Tibial artery (tissue), 4 donors: ENCODE results near the gene PMS2.
A peak's percentile ranks its signal among the peaks of the same experiment; 100 is the strongest.
"Not testable (repeated sequence)": the region's sequence is repeated elsewhere in the genome, so short reads cannot be mapped to it uniquely, and the experiment has no call there.

Source experiments
- DNase-seq, 2 donors: peaks; one replicate each; pipeline ENCODE4 v3.0.0-alpha.2; 2019
- H3K27ac ChIP-seq, 2 donors: fragments of 200-600 bp; sonication (generic) in 1 of 2; 1 replicate in 1 of 2; 2 replicates in 1 of 2; pipeline ENCODE4 v1.5.1; 2018 to 2019; ENCODE audit warnings: mild to moderate bottlenecking in 1 of 2
- H3K27me3 ChIP-seq, 2 donors: fragments of 200-600 bp; sonication (generic) in 1 of 2; one replicate each; pipeline versions ENCODE4 v1.5.1 to v1.6.0; 2016 to 2019
- H3K36me3 ChIP-seq, 3 donors: fragments of 200-600 bp; sonication (generic) in 2 of 3; one replicate each; pipeline ENCODE4 v1.5.1; 2016 to 2019; ENCODE audit warnings: mild to moderate bottlenecking in 2 of 3
- H3K4me1 ChIP-seq, 4 donors: fragments of 200-600 bp; sonication (generic) in 2 of 4; 1 replicate in 3 of 4; 2 replicates in 1 of 4; pipeline ENCODE4 v1.5.1; 2016 to 2019
- H3K4me3 ChIP-seq, 2 donors: fragments of 200-600 bp; sonication (generic) in 1 of 2; 1 replicate in 1 of 2; 2 replicates in 1 of 2; pipeline ENCODE4 v1.5.1; 2018 to 2019; ENCODE audit warnings: mild to moderate bottlenecking in 2 of 2
- H3K9me3 ChIP-seq, 3 donors: fragments of 200-600 bp; sonication (generic) in 1 of 3; one replicate each; pipeline ENCODE4 v1.5.1; 2016 to 2019
- intact Hi-C: fragments of 100-400 bp; cut with DNase I; formaldehyde crosslinking; loops from one replicate; pipeline ENCODE4 v1.15.0; 2023; ENCODE audit warnings: low total_unique reads
- TF ChIP-seq, protein P1 (sequence below), 2 experiments: fragments of 200-600 bp in 1 of 2; fragments of 450-650 bp in 1 of 2; IDR thresholded peaks; one replicate each; pipeline ENCODE4 v1.5.1; 2017 to 2019; ENCODE audit warnings: antibody characterized with exemption in 2 of 2, mild to moderate bottlenecking in 1 of 2, moderate library complexity in 1 of 2

Gene PMS2

DNA sequence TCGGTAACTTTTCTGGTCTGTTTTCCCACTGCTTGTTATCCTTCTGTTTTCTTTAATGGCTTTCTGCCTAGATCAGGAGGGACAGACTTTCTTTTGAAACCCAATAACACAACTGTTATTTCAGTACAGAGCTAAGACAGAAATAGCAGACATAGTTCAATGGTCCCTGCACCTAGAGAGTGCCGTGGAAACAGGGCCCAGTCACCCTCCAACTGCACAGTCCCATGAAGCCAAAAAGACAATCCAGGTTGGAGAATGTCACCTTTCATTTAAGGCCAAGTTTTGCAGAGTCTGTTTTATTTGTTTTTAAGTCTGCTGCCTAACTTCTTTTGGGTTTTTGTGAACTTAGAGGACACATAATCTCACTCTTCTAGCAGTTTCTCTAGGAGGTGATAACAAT is 2.7 kb upstream of the PMS2 start:
- Histone ChIP-seq H3K36me3 (peaks cover 9 to 24% (median 16%) of the 10 kb centered on the region in 3 donors), H3K27me3 (no peaks in the 10 kb centered on the region), H3K4me1 (peaks cover 0 to 31% (median 10%) of the 10 kb centered on the region in 4 donors), H3K27ac (no peak overlapping the region), H3K9me3 (no peaks in the 10 kb centered on the region), H3K4me3 (no peak overlapping the region)
- intact Hi-C loops, result no loop called here
- TF ChIP-seq, protein P1, sequence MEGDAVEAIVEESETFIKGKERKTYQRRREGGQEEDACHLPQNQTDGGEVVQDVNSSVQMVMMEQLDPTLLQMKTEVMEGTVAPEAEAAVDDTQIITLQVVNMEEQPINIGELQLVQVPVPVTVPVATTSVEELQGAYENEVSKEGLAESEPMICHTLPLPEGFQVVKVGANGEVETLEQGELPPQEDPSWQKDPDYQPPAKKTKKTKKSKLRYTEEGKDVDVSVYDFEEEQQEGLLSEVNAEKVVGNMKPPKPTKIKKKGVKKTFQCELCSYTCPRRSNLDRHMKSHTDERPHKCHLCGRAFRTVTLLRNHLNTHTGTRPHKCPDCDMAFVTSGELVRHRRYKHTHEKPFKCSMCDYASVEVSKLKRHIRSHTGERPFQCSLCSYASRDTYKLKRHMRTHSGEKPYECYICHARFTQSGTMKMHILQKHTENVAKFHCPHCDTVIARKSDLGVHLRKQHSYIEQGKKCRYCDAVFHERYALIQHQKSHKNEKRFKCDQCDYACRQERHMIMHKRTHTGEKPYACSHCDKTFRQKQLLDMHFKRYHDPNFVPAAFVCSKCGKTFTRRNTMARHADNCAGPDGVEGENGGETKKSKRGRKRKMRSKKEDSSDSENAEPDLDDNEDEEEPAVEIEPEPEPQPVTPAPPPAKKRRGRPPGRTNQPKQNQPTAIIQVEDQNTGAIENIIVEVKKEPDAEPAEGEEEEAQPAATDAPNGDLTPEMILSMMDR (IDR thresholded peaks at IDR 0.05), result no peak
- DNase-seq, result no peak

DNA sequence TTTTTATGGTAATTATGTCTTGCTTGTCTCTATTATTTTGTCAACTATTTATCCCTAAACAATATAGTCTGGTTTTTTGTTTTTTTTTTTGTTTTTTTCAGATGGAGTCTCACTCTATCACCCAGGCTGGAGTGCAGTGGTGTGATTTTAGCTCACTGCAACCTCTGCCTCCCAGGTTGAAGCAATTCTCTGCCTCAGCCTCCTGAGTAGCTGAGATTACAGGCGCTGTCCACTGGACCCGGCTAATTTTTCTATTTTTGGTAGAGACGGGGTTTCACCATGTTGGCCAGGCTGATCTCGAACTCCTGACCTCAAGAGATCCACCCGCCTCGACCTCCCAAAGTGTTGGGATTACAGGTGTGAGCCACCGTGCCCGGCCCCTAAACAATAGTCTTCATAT is 1.5 kb upstream of the PMS2 start:
- DNase-seq, H3K27me3 ChIP-seq, intact Hi-C loops, H3K9me3 ChIP-seq: not testable (repeated sequence)
- Histone ChIP-seq H3K27ac (peak overlapping the region in 1 of 2 donors; percentile 91), H3K4me3 (peak overlapping the region in 1 of 2 donors; percentile 93), H3K4me1 (peaks cover 0 to 25% (median 9%) of the 10 kb centered on the region in 4 donors), H3K36me3 (peaks cover 4 to 13% (median 6%) of the 10 kb centered on the region in 3 donors)

DNA sequence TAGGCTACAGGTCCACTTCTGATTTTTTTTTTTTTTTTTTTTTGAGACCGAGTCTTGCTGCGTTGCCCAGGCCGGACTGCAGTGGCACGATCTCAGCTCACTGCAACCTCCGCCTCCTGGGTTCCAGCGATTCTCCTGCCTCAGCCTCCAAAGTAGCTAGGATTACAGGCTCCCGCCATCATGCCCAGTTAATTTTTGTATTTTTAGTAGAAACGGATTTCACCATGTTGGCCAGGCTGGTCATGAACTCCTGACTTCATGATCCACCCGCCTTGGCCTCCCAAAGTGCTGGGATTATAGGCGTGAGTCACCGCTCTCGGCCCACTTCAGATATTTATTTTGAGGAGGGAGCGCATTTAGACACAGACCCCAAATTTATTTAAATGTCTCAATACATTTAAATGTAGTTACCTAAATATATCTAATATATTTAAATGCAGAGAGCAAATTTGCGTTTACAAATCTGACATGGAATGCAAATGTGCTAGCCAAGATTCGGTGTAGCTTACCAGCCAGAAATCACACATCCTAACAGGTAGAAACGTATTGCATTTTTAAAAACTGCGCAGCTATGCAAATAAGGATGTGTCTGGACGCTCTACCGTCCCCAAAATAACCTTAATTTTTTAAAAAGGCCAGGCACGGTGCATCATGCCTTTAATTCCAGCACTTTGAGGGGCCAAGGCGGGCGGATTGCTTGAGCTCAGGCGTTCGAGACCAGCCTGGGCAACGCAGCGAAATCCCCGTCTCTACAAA is 836 bp downstream of the PMS2 start:
- intact Hi-C loops, H3K9me3 ChIP-seq, DNase-seq, H3K27me3 ChIP-seq: not testable (repeated sequence)
- H3K36me3 ChIP-seq, result peaks cover 0 to 20% (median under 1%) of the 10 kb centered on the region in 3 donors
- H3K4me3 ChIP-seq, result peak overlapping the region; percentile 86 to 93
- peaks cover 0 to 24% (median 9%) of the 10 kb centered on the region in 4 donors for H3K4me1 ChIP-seq
- peak overlapping the region; percentile 74 to 91 for H3K27ac ChIP-seq

DNA sequence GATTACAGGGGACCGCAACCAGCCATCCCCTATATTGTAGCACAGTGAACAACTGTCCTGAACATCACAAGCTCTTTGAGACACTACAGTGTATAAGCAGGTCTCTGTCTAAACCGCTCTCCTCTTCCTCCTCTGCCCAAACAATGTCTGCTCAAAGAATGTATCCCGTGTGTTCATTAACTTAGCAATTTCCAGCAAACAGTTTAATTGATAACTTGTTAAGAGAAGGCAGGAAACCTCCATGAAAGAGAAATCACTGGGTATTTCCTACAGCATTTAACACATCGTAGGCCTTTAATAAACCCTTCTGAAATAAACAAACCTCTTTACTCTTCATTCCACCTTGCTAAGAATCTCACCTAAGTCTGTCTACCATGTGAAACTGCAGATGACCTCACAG is 1.5 kb downstream of the PMS2 start:
- Histone ChIP-seq H3K27ac (no peak overlapping the region), H3K4me3 (no peak overlapping the region), H3K36me3 (peaks cover 0 to 20% (median 6%) of the 10 kb centered on the region in 3 donors), H3K27me3 (no peaks in the 10 kb centered on the region), H3K9me3 (no peaks in the 10 kb centered on the region), H3K4me1 (peaks cover 0 to 24% (median 9%) of the 10 kb centered on the region in 4 donors)
- TF ChIP-seq, protein P1 (IDR thresholded peaks at IDR 0.05), result no peak
- intact Hi-C loops, result no loop called here
- DNase-seq, result no peak

DNA sequence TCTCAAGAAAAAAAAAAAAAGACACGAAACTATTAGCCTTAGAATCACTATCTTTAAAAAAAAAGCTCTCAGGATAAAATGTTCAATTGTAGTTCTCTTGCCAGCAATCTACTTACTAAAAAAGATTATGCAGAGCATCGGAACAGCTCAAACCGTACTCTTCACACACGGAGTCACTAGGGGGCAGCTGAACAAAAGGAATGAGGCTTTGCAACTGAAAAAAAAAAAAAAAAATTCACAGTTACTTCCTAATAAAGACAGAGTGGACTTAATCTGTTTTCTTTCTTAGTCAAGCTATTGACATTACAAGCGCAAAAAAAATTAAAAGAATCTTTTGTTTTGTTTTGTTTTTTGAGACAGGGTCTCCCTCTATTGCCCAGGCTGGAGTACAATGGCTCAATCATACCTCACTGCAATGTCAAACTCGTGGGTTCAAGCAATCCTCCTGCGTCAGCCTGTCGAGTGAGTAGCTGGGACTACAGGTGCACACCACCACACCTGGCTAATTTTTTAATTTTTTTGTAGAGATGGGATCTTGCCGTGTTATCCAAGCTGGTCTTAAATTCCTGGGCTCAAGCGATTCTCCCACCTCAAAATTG is 11.5 kb downstream of the PMS2 start:
- peaks cover 22 to 75% (median 55%) of the 10 kb centered on the region in 3 donors for H3K36me3 ChIP-seq
- DNase-seq, result peak in 1 of 2 donors; percentile 47

DNA sequence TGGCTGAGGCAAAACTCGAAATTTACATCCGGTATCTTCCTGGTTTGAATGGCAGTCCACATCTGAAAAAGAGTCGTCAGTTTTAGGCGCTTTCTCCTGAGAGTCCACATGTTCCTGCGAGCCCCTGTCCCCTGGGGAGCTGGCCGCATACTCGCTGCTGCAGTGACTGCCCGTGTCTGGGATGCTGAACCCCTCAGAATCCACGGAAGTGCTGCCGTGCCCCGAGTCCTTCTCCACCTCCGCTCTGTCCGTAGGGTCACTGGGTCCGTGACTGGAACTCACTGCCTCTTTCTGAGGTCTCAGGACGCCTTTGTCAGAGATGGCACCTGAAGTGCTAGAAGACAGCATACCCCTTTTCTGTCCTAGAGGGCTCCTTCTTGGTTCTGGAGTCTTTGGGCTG is 21.8 kb downstream of the PMS2 start:
- H3K27me3 ChIP-seq, DNase-seq, H3K27ac ChIP-seq, H3K4me1 ChIP-seq, intact Hi-C loops, H3K4me3 ChIP-seq, H3K9me3 ChIP-seq: not testable (repeated sequence)
- peaks cover 32 to 61% (median 32%) of the 10 kb centered on the region in 3 donors for H3K36me3 ChIP-seq

More for the DNA sequence above, 11.5 kb downstream of the PMS2 start:
- H3K4me3 ChIP-seq, result no peak overlapping the region
- TF ChIP-seq, protein P1 (IDR thresholded peaks at IDR 0.05), result peak; percentile 55 to 64
- intact Hi-C loops, result loop anchor here (10.0 kb wide), 1 partner anchor 327 kb away; no protein-coding TSS in a partner anchor
- H3K27me3 ChIP-seq, result no peaks in the 10 kb centered on the region
- no peaks in the 10 kb centered on the region for H3K9me3 ChIP-seq
- H3K27ac ChIP-seq, result peak overlapping the region in 1 of 2 donors; percentile 38
- H3K4me1 ChIP-seq, result peaks cover 0 to 4% (median 0%) of the 10 kb centered on the region in 4 donors

DNA sequence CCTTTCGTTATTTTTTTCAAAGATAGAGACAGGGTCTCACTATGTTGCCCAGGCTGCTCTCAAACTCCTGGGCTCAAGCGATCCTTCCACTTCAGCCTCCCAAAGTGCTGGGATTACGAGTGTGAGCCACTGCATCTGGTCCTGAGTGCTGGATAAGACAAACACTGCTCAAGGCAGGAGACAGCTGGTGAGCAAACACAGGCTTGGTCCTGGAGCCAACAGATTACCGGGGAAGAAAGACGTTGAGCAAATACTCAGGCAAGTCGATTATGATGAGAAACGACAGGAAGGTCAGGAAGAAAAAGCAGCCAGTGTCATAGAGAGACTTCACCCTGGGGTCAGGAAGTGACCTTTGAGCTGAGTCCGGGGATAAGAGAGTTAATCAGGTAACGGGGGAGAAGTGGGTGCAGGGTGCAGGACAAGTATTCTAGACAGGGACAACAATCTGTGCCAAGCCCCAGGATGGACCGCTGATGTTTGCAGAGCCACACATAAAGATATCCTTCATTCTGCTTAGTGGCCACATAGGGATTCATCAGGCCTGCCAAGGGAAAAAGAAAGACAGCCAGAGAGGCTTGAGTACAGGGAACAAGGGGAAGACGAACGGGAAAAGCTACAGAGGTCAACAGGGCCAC is 29.1 kb downstream of the PMS2 start:
- H3K4me3 ChIP-seq, DNase-seq, H3K9me3 ChIP-seq, H3K27ac ChIP-seq, intact Hi-C loops, H3K27me3 ChIP-seq, H3K4me1 ChIP-seq: not testable (repeated sequence)
- H3K36me3 ChIP-seq, result peaks cover 0 to 18% (median 5%) of the 10 kb centered on the region in 3 donors

DNA sequence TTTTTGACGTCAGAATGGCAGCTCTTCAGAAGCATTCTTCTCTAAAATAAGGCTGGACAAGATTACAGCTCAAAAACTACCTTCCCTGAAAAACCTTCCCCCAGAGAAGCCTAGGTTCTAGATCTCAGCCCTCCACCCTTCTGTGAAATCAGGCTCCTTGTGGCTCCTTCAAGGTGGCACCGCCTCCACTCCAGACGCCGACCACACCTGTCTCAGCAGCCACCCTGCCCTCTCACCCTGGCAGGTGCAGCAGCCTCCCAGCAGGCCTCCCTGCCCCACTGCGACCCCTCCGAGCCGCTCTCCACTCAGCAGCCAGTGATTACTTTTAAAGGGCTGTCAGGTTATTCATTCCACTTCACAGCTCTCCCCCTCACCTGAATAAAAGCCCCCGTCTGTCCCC is 35.3 kb downstream of the PMS2 start:
- DNase-seq, H3K4me3 ChIP-seq, H3K9me3 ChIP-seq, H3K4me1 ChIP-seq, H3K27me3 ChIP-seq, H3K27ac ChIP-seq, intact Hi-C loops: not testable (repeated sequence)
- H3K36me3 ChIP-seq, result peaks cover 0 to 13% (median 0%) of the 10 kb centered on the region in 3 donors

DNA sequence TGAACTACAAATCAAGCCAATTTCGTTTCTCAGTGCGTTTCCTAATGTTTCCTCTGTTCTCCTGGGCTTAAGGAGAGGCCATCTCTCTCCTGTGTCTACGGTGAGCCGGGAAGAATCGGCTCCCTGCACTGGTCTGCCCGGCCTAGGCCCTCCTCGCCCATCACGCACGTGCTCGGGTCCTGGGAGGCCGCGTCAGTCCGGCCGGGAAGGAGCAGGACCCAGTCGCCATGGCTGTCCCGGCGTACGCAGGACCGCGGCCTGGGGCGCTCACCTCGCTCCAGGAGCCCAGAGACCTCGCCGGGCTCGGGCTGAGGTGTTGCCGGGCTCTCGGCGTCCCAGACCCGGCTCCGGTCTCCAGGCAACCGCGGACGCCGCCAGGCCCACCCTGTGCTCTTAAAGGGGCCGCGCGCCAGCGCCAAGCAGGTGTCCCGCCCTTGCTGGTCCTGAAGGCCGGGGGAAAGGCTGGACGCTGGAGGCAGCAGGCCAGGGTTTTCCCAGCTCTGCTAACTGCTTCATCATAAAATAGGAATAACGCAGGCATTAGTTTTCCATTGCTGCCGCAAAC is 38.4 kb downstream of the PMS2 start, which contains the start of gene RSPH10B:
TSS of gene RSPH10B (minus strand) at position 343 of the 565 bp plus-strand sequence. CDS start 3,573 bp downstream, outside the sequence.
- H3K9me3 ChIP-seq, H3K27ac ChIP-seq, DNase-seq, H3K4me3 ChIP-seq, H3K27me3 ChIP-seq, H3K4me1 ChIP-seq, H3K36me3 ChIP-seq, intact Hi-C loops: not testable (repeated sequence)

DNA sequence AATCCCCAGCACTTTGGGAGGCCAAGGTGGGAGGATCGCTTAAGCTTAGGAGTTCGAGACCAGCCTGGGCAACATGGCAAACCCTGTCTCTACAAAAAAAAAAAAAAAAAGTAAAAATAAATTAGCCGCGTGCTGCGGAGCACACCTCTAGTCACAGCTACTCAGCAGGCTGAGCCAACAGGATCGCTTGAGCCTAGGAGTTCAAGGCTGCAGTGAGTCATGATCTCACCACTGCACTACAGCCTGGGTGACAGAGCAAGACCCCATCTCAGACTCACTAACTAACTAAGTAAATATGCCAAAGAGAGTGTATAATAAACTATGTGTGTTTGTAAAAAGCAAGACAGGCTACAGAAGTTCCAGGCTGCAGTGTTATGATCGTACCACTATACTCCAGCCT is 45.0 kb downstream of the PMS2 start:
- H3K4me1 ChIP-seq, H3K27ac ChIP-seq, H3K4me3 ChIP-seq, intact Hi-C loops, H3K36me3 ChIP-seq, H3K9me3 ChIP-seq, DNase-seq, H3K27me3 ChIP-seq: not testable (repeated sequence)
